Measurements from ENCODE around the gene PGF. TPM values are rescaled to one million over a fixed set of nuclear protein-coding genes. Genes with fewer than 3 reads are reported as not detected.
"Not testable (repeated sequence)": the region's sequence is repeated elsewhere in the genome, so short reads cannot be mapped to it uniquely, and the experiment has no call there.

The PGF gene
- total RNA-seq, result 10 to 100 TPM in 1 of 4 donors, 1 to 10 TPM in 3; 3.5 to 10.5 (median 7.9) TPM

DNA sequence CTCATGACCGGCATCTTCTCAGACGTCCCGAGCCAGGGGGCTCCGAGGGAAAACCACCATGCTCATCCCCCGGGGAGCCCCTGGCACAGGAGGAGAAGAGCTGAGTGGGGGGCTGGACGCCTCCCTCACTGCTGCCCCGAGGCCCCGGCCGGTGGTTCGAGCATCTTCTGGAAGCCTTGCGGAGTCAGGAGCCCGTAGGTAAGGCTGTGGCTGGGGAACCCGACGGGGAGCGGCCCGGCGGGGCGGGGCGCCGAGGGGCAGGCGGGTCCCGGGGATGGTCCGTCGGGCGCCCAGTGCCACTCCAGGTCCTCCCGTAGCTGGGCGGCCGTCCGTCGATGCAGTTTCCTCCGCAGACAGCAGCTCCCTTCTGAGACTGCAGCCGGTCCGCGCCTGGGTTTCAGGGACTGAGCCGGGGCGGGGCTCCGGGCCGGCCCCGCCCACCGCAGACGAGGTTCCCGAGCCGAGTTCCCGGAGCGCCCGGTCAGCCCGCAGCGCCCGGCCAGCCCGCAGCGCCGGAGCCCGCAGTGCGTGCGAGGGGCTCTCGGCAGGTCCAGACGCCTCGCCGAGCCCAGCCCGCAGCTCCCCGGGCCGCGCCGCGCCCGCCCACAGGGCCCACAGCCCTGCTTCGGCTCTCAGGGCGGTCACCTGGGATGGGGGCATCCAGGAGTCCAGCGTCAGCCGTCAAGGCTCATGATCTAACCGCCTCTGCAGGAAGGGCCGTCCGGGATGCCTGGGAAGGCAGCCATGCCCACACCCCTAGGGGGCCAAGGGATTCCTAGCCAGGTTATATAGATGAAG is at the start of gene PGF:
PGF (minus strand) TSS at position 369 of the 798 bp plus-strand sequence; CDS start at position 14, 355 bp downstream.
- Histone ChIP-seq H3K9me3 (no peaks in the 10 kb centered on the region), H3K36me3 (no peaks in the 10 kb centered on the region), H3K27ac (no peak within 1 kb of the TSS), H3K4me1 (peaks cover 42% of the 10 kb centered on the region), H3K27me3 (no peaks in the 10 kb centered on the region), H3K4me3 (peak within 1 kb of the TSS; percentile 68)
- no peak for TF ChIP-seq POLR2AphosphoS5 (IDR thresholded peaks at IDR 0.05)
- TF ChIP-seq, protein P1, sequence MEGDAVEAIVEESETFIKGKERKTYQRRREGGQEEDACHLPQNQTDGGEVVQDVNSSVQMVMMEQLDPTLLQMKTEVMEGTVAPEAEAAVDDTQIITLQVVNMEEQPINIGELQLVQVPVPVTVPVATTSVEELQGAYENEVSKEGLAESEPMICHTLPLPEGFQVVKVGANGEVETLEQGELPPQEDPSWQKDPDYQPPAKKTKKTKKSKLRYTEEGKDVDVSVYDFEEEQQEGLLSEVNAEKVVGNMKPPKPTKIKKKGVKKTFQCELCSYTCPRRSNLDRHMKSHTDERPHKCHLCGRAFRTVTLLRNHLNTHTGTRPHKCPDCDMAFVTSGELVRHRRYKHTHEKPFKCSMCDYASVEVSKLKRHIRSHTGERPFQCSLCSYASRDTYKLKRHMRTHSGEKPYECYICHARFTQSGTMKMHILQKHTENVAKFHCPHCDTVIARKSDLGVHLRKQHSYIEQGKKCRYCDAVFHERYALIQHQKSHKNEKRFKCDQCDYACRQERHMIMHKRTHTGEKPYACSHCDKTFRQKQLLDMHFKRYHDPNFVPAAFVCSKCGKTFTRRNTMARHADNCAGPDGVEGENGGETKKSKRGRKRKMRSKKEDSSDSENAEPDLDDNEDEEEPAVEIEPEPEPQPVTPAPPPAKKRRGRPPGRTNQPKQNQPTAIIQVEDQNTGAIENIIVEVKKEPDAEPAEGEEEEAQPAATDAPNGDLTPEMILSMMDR (IDR thresholded peaks at IDR 0.05), result no peak
- peak in 1 of 2 donors; percentile 28 for TF ChIP-seq POLR2A (IDR thresholded peaks at IDR 0.05)
- TF ChIP-seq EP300 (IDR thresholded peaks at IDR 0.05), result no peak
- DNase-seq (ENCODE audit: low spot score in 2 of 2), result no peak
- WGBS, result 3% methylated on average over 35 of the region's 73 CpGs

- DNase-seq (ENCODE audit: low spot score in 2 of 2), result peak in 1 of 2 donors; percentile 68
- Histone ChIP-seq H3K36me3 (peaks cover 33% of the 10 kb centered on the region), H3K27ac (peak overlapping the region; percentile 82), H3K4me1 (peaks cover 35% of the 10 kb centered on the region), H3K9me3 (no peaks in the 10 kb centered on the region), H3K27me3 (no peaks in the 10 kb centered on the region), H3K4me3 (peak overlapping the region; percentile 87)
- TF ChIP-seq POLR2A (IDR thresholded peaks at IDR 0.05), result no peak
- 22% methylated on average over 13 of the region's 18 CpGs for WGBS
Observed at GRCh38 chr14:75003250-75004027, 48.0 kb upstream of the PGF start.

DNA sequence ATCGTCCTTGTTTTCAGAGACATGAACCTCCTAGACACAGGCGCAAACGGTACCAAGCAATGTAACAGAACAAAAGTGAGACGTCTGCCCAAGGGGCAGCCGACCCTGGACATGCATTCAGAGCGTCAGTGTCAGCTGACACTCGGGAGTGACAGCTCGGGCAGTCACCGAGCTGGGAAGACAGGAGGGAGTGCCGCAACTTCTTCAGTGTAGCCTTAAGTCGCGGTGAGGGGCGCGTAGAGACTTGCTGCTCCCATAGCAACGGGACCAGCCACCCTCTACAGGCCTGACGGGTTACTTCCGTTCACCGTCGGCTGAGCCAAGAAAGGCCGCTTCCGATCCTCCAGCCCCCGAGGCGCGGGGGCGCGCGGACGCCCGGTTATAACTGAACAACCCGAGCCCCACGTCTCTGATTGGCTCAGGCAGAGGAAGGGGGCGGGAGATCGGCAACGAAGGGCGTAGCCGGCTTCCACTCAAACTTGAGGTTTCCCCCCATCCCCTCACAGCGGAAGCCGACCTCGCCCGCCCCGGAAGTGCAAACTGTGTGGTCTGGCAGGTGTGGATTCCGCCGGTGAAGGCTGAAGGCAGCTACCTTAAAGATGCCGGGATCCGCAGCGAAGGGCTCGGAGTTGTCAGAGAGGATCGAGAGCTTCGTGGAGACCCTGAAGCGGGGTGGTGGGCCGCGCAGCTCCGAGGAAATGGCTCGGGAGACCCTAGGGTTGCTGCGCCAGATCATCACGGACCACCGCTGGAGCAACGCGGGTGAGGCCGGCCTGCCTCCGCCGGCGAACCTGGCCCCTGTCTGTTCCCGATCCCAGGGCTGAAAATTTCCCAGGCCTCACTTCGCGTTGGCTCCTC is 47.2 kb upstream of the PGF start, which contains the start of gene EIF2B2:
EIF2B2 (plus strand) TSS at position 530 of the 858 bp plus-strand sequence; CDS start at position 600, 70 bp downstream.
- H3K4me3 ChIP-seq, result peak within 1 kb of the TSS; percentile 87
- H3K27me3 ChIP-seq, result no peaks in the 10 kb centered on the region
- peaks cover 25% of the 10 kb centered on the region for H3K36me3 ChIP-seq
- H3K4me1 ChIP-seq, result peaks cover 35% of the 10 kb centered on the region
- TF ChIP-seq EP300 (IDR thresholded peaks at IDR 0.05), result no peak
- peak in 1 of 2 donors; percentile 12 for TF ChIP-seq POLR2A (IDR thresholded peaks at IDR 0.05)
- TF ChIP-seq, protein P1 (IDR thresholded peaks at IDR 0.05), result peak in 1 of 2 donors; percentile 14
- peak in 2 of 3 donors; percentile 42 to 74 for TF ChIP-seq POLR2AphosphoS5 (IDR thresholded peaks at IDR 0.05)
- no peaks in the 10 kb centered on the region for H3K9me3 ChIP-seq
- peak within 1 kb of the TSS; percentile 82 for H3K27ac ChIP-seq
- DNase-seq (ENCODE audit: low spot score in 2 of 2), result peak; percentile 99
- WGBS, result 2% methylated on average over 13 of the region's 66 CpGs

- Histone ChIP-seq H3K36me3 (peaks cover 18% of the 10 kb centered on the region), H3K9me3 (no peaks in the 10 kb centered on the region), H3K27me3 (no peaks in the 10 kb centered on the region), H3K4me3 (peak overlapping the region; percentile 87), H3K4me1 (peaks cover 35% of the 10 kb centered on the region), H3K27ac (peak overlapping the region; percentile 82)
- DNase-seq (ENCODE audit: low spot score in 2 of 2), result no peak
- TF ChIP-seq POLR2AphosphoS5 (IDR thresholded peaks at IDR 0.05), result no peak
- no peak for TF ChIP-seq EP300 (IDR thresholded peaks at IDR 0.05)
- no peak for TF ChIP-seq POLR2A (IDR thresholded peaks at IDR 0.05)
- TF ChIP-seq, protein P1 (IDR thresholded peaks at IDR 0.05), result no peak
- 98% methylated on average over 1 of the region's 1 CpG for WGBS
Observed at GRCh38 chr14:75001899-75002298, 46.5 kb upstream of the PGF start.

GRCh38 chr14:75001261-75001660 is 45.9 kb upstream of the PGF start:
- no peak for DNase-seq (ENCODE audit: low spot score in 2 of 2)
- TF ChIP-seq POLR2AphosphoS5 (IDR thresholded peaks at IDR 0.05), result no peak
- TF ChIP-seq, protein P1 (IDR thresholded peaks at IDR 0.05), result no peak
- TF ChIP-seq EP300 (IDR thresholded peaks at IDR 0.05), result no peak
- no peak for TF ChIP-seq POLR2A (IDR thresholded peaks at IDR 0.05)

GRCh38 chr14:74995781-74996180 is 40.4 kb upstream of the PGF start:
- H3K4me1 ChIP-seq; DNase-seq (ENCODE audit: low spot score in 2 of 2); H3K4me3 ChIP-seq; H3K27me3 ChIP-seq; H3K9me3 ChIP-seq; H3K27ac ChIP-seq; H3K36me3 ChIP-seq: not testable (repeated sequence)
- 92% methylated on average over 6 of the region's 7 CpGs for WGBS

More at GRCh38 chr14:75001261-75001660, 45.9 kb upstream of the PGF start:
- no peak overlapping the region for H3K4me3 ChIP-seq
- H3K4me1 ChIP-seq, result peaks cover 35% of the 10 kb centered on the region
- no peaks in the 10 kb centered on the region for H3K9me3 ChIP-seq
- H3K27ac ChIP-seq, result no peak overlapping the region
- H3K36me3 ChIP-seq, result peaks cover 11% of the 10 kb centered on the region
- WGBS, result 94% methylated on average over 2 of the region's 2 CpGs
- no peaks in the 10 kb centered on the region for H3K27me3 ChIP-seq

- WGBS, result no CpG with 5 or more reads among the region's 28 CpGs
- DNase-seq (ENCODE audit: low spot score in 2 of 2); H3K27ac ChIP-seq; H3K36me3 ChIP-seq; H3K27me3 ChIP-seq; H3K4me1 ChIP-seq; H3K4me3 ChIP-seq; H3K9me3 ChIP-seq: not testable (repeated sequence)
Observed at GRCh38 chr14:74994182-74994581, 38.8 kb upstream of the PGF start.
